HG02981 (cell line): ENCODE data around the gene NHLRC2.
"Not testable (repeated sequence)": the region's sequence is repeated elsewhere in the genome, so short reads cannot be mapped to it uniquely, and the experiment has no call there.

Experiments used
- ATAC-seq: cut with Tn5 transposase; IDR thresholded peaks from one replicate; pipeline ENCODE4 v1.9.1; 2021; ENCODE audit warnings: mild to moderate bottlenecking, moderate library complexity; ENCODE audit not compliant: unreplicated experiment

Gene NHLRC2

DNA sequence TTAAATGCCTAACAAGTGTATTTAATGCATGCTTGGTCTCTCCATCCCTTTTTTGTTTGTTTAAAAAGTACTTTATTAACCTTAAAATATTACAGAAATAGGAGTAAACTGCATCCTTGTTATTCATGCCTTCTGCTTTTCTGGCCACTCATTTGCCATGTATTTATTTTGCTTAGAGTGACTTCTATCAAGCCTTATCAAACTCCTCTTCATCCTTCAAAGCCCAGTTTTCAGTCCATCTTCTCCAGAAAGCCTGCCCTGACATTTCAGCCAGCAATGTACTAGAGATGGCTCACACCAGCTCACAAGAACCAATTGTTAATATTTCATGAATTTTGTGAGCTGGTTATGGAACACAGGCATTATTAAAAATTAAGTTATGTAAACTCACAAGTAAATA is 82.8 kb downstream of the NHLRC2 start:
- no peak for ATAC-seq

DNA sequence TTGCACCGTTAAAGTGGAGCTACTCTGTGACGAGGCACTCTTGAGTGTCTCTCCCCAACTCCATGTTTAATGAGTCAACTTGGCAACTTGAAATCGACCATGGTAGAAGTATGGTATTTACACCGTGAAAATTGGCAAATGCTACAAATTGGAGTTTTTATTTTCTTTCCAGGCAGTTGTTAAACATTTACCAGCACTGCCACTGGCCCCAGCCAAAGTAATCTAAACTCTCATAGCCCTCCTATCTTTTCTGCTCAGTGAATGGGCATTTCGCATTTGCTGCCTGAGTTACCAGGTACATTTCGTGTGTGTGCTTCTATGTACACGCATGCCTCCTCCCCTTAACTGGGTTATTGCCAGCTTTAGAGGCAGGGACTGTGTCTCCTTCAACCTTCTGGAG is 83.3 kb downstream of the NHLRC2 start:
- ATAC-seq = no peak

DNA sequence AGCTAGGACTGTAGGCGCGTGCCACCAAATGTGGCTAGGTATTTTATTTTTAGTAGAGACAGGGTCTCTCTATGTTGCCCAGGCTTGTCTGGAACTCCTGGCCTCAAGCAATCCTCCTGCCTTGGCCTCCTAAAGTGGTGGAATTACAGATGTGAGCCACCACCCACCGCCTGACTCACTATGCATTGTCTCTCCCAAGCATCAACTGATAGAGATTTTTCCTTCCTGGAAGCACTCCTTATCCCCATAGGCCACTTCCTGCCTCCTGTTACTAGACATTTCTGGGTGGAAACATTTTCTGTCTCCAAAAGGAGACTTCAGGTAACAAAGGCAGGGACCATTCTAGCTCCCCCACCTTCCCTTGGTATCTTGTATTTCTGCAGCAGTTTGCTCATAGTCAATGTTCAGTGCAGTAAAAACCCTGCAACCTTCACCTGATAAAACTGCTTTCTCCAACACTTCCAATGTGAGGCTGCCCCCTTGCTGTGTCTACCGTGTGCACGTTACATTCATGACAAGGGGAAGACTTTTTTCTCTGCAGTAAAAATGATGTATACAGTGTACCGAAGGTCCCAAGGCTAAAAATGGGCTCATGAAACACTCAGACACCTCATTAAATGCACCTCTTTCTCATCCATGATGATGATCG is 84.9 kb downstream of the NHLRC2 start:
- ATAC-seq = no peak

DNA sequence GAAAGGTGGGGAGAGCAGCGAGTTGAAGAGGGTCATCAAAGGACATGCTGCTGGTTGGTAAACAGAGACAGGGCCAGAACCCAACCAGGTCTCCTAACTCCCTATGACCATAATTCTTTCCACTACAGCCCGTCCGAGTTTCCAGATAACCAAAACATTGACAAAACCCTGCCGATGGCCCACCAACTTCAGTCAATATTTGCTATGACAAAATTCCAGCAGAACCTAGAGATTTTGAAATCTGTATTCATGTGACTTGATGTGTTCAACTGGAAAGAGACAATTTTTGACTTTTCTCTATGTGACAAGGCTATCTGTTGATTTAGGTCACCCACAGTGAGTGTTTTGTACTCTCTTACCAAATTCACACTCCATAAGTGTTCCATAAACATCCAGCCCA is 86.7 kb downstream of the NHLRC2 start:
- ATAC-seq = no peak

DNA sequence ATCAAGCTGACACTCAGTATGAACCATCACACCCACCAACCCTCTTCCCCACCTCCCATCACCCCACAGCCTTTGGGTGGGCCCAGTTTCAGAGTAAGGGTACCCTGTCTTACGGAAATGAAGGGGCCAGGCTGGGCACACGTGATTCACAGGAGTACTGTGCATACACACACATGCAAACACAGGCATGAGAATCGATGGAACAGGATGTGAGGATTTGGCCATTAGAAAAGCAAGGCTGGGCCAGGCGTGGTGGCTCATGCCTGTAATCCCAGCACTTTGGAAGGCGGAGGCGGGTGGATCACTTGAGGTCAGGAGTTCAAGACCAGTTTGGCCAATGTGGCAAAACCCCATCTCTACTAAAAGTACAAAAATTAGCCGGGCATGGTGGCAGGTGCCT is 88.7 kb downstream of the NHLRC2 start:
- ATAC-seq = not testable (repeated sequence)

DNA sequence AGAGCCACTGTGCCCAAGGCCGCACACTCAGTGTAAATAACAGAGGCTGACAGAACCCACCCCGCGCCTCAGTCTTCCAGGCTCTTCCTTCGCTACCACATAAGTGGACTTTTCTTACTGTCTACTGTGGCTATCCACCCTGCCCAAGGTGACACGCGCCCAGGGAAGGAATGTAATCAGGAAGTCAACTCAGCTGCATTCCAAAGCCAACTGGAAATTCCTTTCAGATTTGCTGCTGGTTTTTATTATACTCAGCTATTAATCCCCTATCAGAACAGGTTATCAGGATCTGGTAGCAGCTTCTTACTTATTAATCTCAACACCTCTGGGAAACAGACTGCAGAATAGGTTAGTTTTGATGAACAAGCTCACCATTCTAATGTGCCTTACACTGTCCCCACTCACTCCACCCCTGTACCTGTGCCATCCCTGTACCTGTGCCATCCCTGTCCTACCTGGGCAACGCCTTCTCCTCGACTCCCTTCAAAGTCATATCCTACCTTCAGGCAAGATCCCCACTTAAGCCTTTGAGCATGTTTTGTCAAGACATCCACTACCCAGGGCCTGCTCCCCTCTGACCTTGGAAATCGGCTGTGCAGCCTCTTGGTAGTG is 90.7 kb downstream of the NHLRC2 start:
- ATAC-seq = no peak

DNA sequence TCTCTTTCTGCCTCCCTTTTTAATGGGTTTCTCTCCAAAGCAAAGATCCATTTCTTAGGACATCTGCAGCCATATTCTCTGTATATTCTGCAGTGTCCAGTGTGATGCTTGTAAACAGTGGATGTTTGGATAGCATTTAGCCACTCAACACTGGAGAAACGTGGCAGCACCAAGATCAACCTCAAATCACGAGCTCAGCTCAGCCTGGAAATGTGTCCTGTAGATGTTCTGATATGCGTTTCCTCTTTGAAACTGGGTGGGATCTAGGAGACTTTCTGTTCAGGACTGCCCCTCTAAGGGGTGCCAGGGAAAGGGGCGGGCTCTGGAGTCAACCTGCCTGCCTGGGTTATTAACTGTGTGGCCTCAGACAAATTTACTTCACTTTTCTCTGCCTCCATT is 91.2 kb downstream of the NHLRC2 start:
- ATAC-seq = no peak

DNA sequence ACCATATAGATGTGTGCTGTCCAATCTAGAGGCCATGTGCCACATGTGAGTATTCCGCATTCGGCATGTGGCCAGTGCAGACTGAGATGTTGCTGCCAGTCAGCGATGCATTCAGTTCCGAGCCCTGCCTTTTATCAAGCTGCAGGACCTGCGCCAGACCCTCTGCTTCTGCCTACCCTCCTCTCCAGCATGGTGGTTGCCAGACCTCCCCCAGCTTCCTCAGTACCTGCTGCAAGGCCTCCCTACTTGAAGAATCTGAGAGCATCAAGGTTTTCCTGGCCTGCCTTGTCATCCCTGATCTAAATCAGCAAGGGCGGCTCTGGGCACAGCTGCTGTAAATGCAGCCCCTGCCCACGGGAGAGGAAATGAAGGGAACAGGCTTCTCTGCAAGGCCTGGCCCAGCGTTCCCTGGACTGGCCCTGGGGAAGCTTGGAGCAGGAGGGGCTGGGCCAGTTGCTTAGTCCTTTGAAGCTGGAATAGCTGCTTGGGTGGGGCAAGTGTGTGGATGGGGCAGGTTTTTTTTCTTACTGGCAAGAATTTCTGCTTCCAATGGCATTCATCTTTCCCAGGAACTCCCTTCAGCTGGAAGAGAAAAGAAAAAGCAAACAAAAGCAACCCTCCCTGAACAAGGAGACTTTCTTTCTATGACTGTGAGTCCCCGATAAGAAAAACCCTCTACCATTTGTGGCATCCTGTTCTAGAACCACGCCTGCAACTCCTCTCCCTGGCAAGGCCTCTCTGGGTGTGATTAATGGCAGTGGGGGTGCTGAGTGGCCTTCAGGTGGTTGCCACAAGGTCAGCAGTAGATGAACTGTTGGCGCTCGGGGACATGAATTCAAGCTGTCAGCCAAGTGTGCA is 93.0 kb downstream of the NHLRC2 start:
- ATAC-seq = no peak

DNA sequence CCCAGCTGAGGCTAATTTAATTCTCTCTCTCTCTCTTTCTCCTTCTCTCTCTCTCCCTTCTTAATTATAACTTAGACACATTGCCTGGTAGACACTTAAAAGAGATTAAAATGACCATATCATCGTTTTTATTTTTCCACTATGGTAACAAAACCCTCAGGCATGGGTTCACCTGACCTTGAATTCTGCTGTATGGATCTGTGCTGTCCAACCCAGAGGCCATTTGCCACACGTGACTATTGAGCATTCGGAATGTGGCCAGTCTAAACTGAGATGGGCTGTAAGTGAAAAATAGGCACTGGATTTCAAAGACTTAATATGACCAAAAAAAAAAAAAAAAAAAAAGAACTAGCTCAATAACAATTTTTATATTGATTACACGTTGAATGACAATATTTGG is 93.6 kb downstream of the NHLRC2 start:
- no peak for ATAC-seq

DNA sequence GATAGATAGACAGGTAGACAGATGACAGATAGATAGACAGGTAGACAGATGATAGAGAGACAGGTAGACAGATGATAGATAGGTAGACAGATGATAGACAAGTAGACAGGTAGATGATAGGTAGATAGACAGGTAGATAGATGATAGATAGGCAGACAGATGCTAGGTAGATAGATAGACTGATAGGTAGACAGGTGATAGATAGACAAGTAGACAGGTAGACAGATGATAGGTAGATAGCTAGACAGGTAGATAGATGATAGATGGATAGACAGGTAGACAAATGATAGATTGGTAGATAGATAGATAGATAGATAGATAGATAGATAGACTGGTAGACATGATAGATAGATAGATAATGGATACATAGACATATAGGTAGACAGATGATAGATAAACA is 95.8 kb downstream of the NHLRC2 start:
- no peak for ATAC-seq

DNA sequence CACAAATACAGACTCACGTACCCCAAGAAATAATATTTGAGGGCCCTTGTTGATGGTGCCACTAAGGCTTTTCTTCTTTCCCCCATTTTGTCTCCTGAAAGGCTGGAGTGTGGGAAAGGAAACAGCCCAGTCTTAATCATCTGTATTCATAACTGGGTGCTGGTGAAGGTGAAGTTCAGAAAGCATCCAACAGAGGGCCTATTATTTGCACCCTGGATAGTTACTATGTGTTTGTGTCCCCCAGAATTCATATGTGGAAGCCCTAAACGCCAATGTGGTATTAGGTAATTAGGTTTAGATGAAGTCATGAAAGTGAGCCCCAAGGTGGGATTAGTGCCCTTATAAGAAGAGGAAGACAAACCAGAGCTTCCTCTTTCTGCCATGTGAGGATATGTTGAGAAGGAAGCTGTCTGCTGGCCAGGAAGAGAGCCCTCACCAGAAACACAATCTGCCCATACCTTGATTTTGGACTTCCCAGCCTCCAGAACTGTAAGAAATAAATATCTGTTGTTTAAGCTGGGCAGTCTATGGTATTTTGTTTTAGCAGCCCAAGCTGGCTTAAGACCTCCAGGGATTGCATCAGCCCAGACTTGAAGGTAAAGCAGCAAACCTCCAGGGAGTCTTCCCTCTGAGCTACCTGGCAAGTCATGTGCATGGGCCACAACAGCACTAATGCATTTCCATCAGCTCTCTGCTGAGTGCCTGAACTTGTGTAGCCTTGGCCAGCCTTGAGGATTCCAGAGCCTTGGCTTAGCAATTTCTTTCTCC is 99.2 kb downstream of the NHLRC2 start:
- no peak for ATAC-seq

DNA sequence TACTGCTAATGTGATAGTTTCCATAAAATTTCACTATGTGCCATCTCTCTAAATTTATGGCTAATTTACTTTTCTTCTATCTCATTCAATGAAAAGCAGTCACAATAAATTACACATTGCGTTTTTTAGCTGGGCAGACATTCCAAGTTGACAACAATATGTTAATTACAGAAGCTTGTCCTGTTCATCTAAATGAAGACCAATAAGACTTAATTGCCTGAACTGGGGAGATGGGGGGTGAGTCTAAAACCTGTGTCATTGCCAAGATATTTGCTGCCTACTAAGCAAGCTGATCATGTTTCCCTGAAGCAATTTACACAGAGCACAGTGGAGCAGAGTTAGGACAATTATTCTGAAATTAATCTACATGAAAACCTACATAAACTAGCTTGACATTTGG is 99.9 kb downstream of the NHLRC2 start:
- no peak for ATAC-seq

DNA sequence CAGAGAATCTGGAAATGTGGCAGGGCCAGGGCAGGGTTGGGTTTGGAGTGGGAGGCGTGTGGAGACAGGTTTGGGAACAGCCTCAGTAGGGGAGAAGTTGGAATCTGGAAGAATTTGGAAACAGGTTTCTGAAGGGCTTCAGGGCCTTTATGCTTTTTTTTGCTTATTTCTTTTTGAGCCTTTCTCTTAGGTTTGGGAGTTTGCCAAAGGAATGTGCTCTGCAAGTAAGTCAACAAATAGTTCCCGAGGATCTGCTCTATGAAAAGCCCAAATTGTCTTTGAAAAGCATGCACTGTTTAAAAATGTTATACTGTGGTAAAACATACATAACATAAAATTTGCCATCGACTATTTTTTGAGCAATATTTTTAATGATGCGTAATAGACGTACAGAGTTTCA is 102.6 kb downstream of the NHLRC2 start:
- no peak for ATAC-seq

DNA sequence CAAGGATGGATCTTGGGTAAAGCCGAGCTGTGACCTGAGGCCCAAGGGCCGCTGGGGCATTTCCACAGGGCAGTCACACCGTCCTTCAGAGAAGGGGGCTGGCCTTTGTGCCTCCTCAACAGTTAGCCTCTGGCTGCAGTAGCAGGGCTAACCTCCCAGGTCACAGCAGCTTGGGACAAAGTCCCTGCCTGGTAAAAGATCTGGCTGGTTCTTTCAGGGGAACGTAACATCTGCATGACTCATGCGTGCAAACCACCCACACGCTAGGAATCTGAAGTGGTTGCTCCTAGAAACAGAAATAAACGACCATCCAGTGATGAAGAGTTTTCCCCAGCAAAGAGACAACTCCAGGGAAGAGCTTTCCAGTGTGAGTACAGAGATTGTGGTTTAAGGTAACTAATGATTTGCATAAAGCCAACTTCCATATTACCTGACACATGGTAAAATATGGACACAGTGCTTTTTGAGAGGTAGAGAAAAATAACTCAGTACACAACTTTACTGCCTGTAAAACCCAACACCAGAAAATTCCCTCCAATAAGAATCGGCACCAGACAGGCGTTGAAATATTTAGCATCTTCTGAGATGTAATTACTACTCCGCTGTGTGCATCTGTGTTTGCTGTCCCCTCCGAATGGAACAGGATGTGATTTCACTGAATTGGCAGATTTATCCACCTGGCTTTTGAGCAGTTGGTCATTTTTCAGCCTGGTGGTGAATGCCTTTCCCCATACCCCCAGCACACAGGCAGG is 104.3 kb downstream of the NHLRC2 start:
- no peak for ATAC-seq

DNA sequence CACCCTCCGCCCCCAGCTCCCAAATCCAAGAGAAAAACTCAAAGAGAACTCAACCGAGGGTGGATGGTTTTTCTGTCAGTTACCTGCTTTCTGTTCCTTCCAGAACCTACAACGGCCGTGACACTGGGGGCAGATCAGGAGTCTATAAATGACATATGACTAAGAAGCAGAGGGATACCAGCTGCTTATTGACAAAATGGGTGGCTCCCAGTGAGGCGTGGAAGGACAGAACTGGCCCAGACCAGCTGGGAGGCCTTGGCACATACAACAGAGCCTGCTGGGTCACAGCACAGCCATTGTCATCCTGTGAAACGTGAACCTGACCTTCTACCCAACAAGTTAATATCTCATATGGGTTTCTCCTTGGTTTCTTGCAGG is 104.9 kb downstream of the NHLRC2 start:
- ATAC-seq = peak; percentile 46

DNA sequence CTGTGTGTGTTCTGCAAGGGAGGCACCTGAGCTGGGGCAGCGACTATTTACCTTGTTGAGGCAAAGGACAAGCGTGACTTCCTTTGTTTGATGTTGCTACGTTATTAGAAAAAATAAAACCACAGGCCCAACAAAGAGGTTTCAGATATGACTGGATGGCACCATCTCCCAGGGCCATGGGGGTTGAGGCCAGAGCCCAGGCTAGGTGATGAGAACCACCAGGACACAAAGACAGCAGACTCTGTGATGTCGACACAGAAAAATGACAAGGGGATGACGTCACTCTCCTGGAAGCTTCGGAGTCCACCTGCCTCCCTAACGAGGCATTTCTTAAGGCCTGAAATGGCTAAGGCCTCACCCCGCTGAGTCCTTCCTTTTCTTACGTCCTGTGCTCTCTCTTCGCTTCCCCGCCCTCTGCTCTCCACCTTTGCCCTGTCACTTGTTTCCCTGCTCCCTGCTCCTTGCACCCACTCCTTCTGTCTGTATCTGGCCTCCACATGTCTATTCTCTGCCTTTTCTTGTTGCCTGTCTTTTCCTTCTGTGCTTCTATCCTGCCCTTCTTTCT is 106.2 kb downstream of the NHLRC2 start:
- ATAC-seq = peak; percentile 49

DNA sequence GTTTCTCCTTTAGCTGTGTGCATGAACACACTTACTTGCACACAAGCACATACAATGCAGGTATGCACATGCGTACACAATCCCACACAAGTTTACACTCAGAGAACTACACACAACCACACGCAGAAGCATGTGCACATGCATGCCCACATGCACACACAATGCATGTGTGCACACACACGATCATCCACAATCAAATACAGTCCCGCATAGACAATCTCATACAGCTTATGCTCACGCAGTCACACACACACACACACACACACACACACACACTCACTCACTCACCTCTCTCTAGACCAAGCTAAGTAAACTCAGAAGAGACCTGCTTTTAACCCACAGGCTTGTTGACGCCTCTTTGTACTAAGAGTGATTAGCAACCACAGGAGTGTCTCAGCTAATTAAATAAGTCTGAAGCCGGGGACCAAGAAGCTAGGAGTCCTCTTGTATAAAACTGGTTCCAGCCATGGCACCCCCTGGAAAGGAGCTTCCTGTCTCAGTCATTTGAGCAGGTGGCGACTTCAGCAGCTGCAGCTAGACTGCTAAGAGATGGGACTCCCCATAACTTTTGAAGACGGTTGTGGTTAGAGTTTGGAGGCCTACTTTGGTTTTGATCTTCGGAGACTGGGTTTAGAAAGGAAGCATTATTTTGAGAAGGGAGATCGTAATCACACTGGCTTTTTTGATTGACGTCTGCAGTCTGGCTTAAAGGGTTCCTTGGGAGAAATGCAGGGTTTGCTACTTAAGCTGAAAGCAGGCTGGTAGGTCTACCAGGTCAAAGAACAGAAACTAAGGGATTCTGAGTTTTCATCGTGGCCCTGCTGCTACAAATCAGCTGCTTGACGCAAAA is 106.9 kb downstream of the NHLRC2 start:
- peak; percentile 59 for ATAC-seq

DNA sequence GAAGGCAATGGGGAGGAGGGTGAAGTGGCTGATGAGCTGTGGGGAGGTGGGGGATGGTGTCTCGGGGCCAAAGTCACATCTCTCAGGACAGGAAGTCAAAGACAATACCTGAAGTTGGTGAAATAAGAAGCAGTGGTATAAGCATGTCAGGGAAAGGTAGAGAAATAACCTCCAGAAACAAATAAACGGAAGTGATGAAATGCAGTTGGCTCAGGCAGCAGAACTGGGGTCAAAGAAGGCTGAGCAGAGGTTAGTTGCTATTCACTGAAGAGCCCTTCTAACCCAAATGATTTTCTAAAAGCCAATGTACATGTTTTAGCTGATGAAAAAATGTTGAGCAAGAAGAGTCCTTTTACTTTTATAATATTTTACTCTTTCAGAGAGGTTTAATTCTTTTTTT is 110.6 kb downstream of the NHLRC2 start:
- no peak for ATAC-seq

DNA sequence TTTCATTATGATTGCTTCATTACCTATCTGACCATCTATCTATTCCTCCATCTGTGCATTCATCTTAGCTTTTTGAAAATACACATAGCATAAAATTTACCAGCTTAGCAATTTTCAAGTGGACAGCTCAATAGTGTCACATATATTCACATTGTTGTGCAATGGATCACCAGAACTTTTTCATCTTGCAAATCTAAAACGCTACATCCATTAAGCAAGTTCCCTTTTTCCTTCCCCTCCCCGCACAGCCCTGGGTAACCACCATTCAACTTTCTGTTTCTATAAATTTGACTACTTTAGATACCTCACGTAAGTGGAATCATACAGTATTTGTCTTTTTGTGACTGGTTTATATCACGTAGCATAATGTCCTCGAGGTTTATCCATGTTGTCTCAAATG is 111.2 kb downstream of the NHLRC2 start:
- ATAC-seq = no peak
